ENCODE measurements around the gene ELL2. TPM values are rescaled to one million over a fixed set of nuclear protein-coding genes. Genes with fewer than 3 reads are reported as not detected.

The ELL2 gene
- total and polyA plus RNA-seq, 2 donors (not counting 1 experiment from before 2014, with no cell fraction given): 68.5 to 121 TPM

DNA sequence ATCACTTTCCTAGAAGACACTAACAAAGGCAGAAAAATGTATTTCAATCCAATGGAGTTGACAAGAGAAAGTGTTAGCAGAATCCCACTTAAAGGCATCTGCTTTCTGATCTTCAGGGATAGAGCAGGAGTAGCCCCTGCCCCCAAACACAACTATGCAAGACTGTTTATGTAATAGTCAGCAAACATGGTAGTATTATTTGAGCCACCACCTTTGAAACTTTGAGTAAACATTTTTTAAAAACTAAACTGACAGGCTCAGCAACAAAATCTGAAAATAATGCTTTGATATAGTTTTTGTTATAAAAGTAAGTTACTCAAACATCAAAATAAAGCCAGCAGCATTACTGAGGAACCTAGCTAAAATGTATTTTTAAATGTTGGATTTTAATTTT, 4.8 kb downstream of the ELL2 start:
- Histone ChIP-seq H3K27me3 (ENCODE audit: control insufficient read depth, insufficient read depth, low read length) (no peaks in the 10 kb centered on the region), H4K20me1 (ENCODE audit: control insufficient read depth, extremely low read depth, insufficient read depth, low read length) (peaks cover 5% of the 10 kb centered on the region), H2AFZ (ENCODE audit: low read length) (no peak overlapping the region), H3K4me3 (replicated peaks in 1 of 4; ENCODE audit: control extremely low read depth in 1 of 4, insufficient read depth in 1 of 4, low read depth in 3 of 4, low read length in 4 of 4) (peak overlapping the region in 3 of 4 experiments; percentile 2 to 96 (median 93)), H3K79me2 (ENCODE audit: control insufficient read depth, insufficient read depth, low read length) (peaks cover 93% of the 10 kb centered on the region), H3K9ac (ENCODE audit: insufficient read depth, low read length) (no peak overlapping the region), H3K4me1 (ENCODE audit: control insufficient read depth, extremely low read depth, insufficient read depth, low read length) (peaks cover 3% of the 10 kb centered on the region), H3K9me3 (ENCODE audit: control insufficient read depth, insufficient read depth, low read depth, low read length) (no peaks in the 10 kb centered on the region), H3K27ac (ENCODE audit: insufficient read depth, low read length) (no peak overlapping the region), H3K36me3 (ENCODE audit: control insufficient read depth, insufficient read depth, low read length) (no peaks in the 10 kb centered on the region), H3K4me2 (ENCODE audit: extremely low read depth, insufficient read depth, low read length) (peak overlapping the region; percentile 61)
- TF ChIP-seq, protein P1, sequence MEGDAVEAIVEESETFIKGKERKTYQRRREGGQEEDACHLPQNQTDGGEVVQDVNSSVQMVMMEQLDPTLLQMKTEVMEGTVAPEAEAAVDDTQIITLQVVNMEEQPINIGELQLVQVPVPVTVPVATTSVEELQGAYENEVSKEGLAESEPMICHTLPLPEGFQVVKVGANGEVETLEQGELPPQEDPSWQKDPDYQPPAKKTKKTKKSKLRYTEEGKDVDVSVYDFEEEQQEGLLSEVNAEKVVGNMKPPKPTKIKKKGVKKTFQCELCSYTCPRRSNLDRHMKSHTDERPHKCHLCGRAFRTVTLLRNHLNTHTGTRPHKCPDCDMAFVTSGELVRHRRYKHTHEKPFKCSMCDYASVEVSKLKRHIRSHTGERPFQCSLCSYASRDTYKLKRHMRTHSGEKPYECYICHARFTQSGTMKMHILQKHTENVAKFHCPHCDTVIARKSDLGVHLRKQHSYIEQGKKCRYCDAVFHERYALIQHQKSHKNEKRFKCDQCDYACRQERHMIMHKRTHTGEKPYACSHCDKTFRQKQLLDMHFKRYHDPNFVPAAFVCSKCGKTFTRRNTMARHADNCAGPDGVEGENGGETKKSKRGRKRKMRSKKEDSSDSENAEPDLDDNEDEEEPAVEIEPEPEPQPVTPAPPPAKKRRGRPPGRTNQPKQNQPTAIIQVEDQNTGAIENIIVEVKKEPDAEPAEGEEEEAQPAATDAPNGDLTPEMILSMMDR (conservative IDR thresholded peaks at IDR 0.05 in 1 of 2, IDR thresholded peaks at IDR 0.05 in 1 of 2; ENCODE audit: low read depth in 1 of 2, low read length in 2 of 2): no peak
- TF ChIP-seq EZH2 (IDR thresholded peaks at IDR 0.05; ENCODE audit: low read length, missing control alignments): no peak
- DNase-seq (ENCODE audit: low read depth in 2 of 2): no peak

DNA sequence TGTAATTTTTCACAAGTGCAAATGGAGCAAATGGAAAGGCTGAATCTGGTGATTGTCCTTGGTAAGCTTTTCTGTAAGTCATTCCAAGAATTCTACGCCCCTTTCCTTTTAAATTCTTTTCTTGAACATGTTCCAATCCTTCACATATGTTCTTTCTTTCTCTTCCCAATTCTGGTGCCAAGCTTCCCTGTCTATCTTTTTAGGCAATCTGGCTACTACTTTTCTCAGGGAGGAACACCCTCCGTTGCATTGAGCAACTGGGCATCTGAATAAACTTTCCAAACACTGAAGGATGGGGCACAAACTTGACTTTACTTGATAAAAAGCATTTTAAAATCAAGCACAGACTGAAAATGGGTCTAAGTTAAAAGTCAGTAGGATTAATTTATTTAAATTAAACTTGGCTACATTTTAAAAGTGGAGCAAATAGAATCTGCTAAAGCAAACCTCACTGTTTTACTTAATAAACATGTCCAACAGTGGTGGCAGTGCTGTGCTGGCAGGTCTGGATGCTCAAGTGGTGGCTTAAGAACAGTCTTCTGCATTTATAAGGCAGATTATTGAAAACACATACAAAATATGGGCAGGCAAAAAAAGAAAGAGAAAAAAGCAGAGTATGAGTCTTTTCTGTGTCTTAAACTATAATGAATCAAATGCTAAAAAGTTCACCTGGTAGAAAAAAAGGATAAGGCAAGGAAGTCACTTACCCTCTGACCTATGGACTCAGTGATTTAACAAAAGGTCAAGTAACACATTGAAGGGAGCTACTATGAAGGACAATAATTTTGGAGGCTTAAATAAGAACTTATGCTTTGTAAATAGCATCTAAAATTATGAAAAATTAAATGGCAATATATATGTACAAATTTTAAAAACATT, 5.4 kb downstream of the ELL2 start:
- Histone ChIP-seq H3K9me3 (ENCODE audit: control insufficient read depth, insufficient read depth, low read depth, low read length) (no peaks in the 10 kb centered on the region), H3K4me1 (ENCODE audit: control insufficient read depth, extremely low read depth, insufficient read depth, low read length) (peaks cover 3% of the 10 kb centered on the region), H3K79me2 (ENCODE audit: control insufficient read depth, insufficient read depth, low read length) (peaks cover 97% of the 10 kb centered on the region), H3K27me3 (ENCODE audit: control insufficient read depth, insufficient read depth, low read length) (no peaks in the 10 kb centered on the region), H2AFZ (ENCODE audit: low read length) (no peak overlapping the region), H3K4me3 (replicated peaks in 1 of 4; ENCODE audit: control extremely low read depth in 1 of 4, insufficient read depth in 1 of 4, low read depth in 3 of 4, low read length in 4 of 4) (peak overlapping the region in 3 of 4 experiments; percentile 2 to 96 (median 93)), H3K9ac (ENCODE audit: insufficient read depth, low read length) (no peak overlapping the region), H3K36me3 (ENCODE audit: control insufficient read depth, insufficient read depth, low read length) (no peaks in the 10 kb centered on the region), H3K27ac (ENCODE audit: insufficient read depth, low read length) (no peak overlapping the region), H4K20me1 (ENCODE audit: control insufficient read depth, extremely low read depth, insufficient read depth, low read length) (peaks cover 5% of the 10 kb centered on the region), H3K4me2 (ENCODE audit: extremely low read depth, insufficient read depth, low read length) (peak overlapping the region; percentile 61)
- TF ChIP-seq, protein P1 (conservative IDR thresholded peaks at IDR 0.05 in 1 of 2, IDR thresholded peaks at IDR 0.05 in 1 of 2; ENCODE audit: low read depth in 1 of 2, low read length in 2 of 2): no peak
- no peak for TF ChIP-seq EZH2 (IDR thresholded peaks at IDR 0.05; ENCODE audit: low read length, missing control alignments)
- DNase-seq (ENCODE audit: low read depth in 2 of 2): peak; percentile 66 to 83

DNA sequence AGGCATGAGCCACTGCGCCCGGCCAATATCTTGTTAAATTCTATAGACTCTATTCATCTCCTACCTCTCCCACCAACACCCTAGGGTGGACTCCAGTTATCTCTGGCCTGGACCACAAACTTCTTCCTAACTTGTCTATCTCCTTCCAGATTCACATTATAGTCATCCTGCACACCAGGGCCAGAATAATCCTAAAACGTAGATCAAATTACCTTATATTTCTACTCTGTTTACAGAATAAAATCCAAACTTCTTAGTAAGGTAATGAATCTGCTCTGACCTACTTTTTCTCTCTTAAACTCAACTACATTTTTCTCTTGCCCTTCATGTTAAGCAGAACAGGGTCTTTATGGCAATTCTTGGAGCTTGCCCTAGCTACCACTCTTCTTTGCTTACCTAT, 6.9 kb downstream of the ELL2 start:
- H2AFZ ChIP-seq (ENCODE audit: low read length): no peak overlapping the region
- H3K4me3 ChIP-seq (replicated peaks in 1 of 4; ENCODE audit: control extremely low read depth in 1 of 4, insufficient read depth in 1 of 4, low read depth in 3 of 4, low read length in 4 of 4): peak overlapping the region in 1 of 4 experiments; percentile 96
- no peak overlapping the region for H3K9ac ChIP-seq (ENCODE audit: insufficient read depth, low read length)
- DNase-seq (ENCODE audit: low read depth in 2 of 2): peak in 1 of 2 donors; percentile 30
- H3K4me2 ChIP-seq (ENCODE audit: extremely low read depth, insufficient read depth, low read length): peak overlapping the region; percentile 33
- no peaks in the 10 kb centered on the region for H3K36me3 ChIP-seq (ENCODE audit: control insufficient read depth, insufficient read depth, low read length)
- H3K27me3 ChIP-seq (ENCODE audit: control insufficient read depth, insufficient read depth, low read length): no peaks in the 10 kb centered on the region
- no peaks in the 10 kb centered on the region for H3K9me3 ChIP-seq (ENCODE audit: control insufficient read depth, insufficient read depth, low read depth, low read length)
- peaks cover 95% of the 10 kb centered on the region for H3K79me2 ChIP-seq (ENCODE audit: control insufficient read depth, insufficient read depth, low read length)
- peaks cover 5% of the 10 kb centered on the region for H4K20me1 ChIP-seq (ENCODE audit: control insufficient read depth, extremely low read depth, insufficient read depth, low read length)
- H3K4me1 ChIP-seq (ENCODE audit: control insufficient read depth, extremely low read depth, insufficient read depth, low read length): peaks cover 3% of the 10 kb centered on the region
- no peak overlapping the region for H3K27ac ChIP-seq (ENCODE audit: insufficient read depth, low read length)
- TF ChIP-seq EZH2 (IDR thresholded peaks at IDR 0.05; ENCODE audit: low read length, missing control alignments): no peak
- TF ChIP-seq, protein P1 (conservative IDR thresholded peaks at IDR 0.05 in 1 of 2, IDR thresholded peaks at IDR 0.05 in 1 of 2; ENCODE audit: low read depth in 1 of 2, low read length in 2 of 2): no peak

Data from fibroblast of lung (primary cell).